ENCODE results near the gene CRYGB.
"Not testable (repeated sequence)": the region's sequence is repeated elsewhere in the genome, so short reads cannot be mapped to it uniquely, and the experiment has no call there.

CRYGB gene

DNA sequence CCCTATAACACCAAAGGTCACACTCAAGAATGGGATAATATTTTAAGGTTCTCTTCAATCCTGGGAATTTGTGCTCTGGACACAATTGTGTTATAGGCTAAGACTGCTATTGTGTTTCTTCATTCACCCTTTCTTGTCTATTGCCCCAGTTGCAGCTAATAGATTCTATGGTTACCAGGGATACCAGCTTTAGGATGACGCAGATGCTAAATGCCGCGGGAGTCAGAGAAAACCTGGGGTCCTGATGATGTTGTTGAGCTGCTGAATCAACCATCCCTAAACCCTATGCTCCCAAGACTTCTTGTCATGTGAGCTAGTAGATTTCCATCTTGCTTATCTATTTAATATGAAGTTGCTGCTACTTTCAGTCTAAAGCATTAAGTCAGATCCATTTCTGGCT lies 27.0 kb downstream of the CRYGB start:
- in situ Hi-C loops (cut with MboI; ENCODE audit: low sequenced_read_pairs): no loop called here

DNA sequence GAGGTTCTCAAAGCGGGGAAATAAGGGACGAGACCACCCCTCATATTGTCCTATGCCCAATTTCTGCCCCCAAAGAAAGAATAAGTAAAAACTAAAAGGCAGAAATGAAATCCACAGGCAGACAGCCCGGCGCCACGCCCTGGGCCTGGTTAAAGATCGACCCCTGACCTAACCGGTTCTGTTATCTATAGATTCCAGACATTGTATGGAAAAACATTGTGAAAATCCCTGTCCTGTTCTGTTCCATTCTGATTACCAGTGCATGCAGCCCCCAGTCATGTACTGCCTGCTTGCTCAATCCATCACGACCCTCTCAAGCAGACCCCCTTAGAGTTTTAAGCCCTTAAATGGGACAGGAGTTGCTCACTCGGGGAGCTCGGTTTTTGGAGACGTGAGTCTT lies 28.6 kb downstream of the CRYGB start:
- in situ Hi-C loops (cut with MboI; ENCODE audit: low sequenced_read_pairs): not testable (repeated sequence)

DNA sequence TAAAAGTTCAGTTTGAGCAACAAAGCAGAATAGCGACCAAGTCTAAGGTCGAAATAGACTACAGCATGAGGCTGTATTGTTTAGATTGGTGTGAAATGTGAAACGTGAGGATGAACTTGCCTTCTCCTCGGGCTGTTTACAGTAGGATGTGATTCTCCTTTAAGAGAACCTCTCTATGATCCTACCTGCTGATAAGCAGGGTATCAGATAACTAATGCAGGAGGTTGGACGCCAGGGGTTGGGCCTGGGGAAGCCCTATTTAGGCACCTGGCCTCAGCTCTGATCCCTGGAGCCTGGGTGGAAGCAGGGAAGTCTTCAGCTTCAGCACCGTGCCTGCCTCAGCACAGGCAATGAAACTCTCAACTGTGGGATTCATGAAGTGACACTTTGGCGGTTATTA lies 33.0 kb downstream of the CRYGB start:
- in situ Hi-C loops (cut with MboI; ENCODE audit: low sequenced_read_pairs): no loop called here

DNA sequence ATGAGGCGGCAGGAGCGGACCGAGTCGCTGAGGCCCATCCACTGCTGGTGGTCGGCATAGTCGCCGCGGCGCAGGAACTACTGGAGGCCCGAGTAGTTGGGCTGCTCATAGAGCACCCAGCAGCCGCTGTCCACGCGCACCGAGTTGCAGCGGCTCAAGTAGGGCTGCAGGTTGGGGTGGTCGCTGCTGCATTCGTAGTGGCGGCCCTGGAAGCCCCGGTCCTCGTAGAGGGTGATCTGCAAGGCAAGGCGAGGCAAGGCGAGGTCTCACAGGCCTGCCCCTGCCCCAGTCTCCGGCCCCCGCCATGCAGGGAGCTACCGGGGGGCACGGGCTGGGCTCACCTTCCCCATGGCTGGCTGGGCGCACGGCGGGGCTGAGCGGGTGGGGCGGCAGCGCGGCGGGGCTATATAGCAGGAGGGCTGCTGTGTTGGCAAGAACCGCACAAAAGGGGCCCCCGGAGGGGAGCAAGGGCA lies 33.6 kb downstream of the CRYGB start:
- in situ Hi-C loops (cut with MboI; ENCODE audit: low sequenced_read_pairs): not testable (repeated sequence)

DNA sequence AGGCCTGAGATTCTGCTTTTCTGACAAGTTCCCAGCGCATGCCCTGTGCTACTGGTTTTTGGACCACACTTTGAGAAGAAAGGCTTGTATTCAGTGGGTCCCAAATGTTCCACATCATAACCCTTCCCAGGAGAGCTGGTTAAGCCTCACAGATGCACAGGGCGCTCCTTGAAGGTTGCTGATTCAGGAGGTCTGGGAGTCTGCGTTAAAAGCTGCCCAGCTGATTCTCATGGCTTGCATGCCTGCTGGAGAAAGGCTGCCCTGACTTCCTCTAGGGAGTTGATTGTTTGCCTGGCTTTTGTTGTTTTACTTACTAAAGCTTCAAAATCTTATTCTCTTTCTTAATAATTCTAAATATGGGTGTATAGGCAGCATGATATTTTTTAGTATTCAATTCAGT lies 42.3 kb downstream of the CRYGB start:
- in situ Hi-C loops (cut with MboI; ENCODE audit: low sequenced_read_pairs): no loop called here

DNA sequence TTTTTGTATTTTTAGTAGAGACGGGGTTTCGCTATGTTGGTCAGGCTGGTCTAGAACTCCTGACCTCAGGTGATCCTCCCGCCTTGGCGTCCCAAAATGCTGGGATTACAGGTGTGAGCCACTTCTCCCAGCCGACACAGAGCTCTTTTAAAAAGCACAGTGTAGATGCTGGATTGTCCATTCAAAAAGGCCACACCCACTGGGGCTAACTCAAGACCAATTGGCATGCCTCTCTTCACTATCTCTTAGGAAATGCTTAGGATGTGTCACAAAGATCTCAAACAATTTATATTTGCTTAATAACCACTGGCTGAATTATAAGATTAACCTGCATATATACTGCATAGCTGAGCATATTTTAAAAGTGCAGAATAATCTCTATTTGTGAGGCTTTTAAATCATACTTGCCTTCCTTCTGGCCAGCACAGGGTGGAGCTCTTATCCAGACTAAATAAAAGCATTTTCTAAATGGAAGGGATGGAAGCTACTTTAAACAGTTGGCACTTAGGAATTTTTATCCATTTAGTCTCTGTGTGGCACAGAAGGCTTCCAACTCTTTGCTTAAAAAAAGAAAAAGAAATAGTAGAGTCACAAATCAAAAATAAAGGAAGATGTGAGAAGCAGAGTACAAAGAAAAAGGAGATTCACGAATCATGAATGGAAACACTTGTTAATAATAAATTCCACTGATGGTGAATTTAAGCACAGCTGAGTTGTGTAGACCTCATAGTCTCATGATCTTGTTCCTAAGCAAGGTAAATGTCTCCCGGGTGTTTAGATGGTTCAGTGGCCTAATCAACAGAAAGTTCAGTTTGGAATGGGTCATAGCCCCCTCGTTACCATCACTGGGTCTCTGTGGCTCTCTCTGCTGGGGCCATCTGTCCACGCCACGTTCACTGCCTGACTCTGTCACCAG lies 44.0 kb downstream of the CRYGB start:
- in situ Hi-C loops (cut with MboI; ENCODE audit: low sequenced_read_pairs): no loop called here

DNA sequence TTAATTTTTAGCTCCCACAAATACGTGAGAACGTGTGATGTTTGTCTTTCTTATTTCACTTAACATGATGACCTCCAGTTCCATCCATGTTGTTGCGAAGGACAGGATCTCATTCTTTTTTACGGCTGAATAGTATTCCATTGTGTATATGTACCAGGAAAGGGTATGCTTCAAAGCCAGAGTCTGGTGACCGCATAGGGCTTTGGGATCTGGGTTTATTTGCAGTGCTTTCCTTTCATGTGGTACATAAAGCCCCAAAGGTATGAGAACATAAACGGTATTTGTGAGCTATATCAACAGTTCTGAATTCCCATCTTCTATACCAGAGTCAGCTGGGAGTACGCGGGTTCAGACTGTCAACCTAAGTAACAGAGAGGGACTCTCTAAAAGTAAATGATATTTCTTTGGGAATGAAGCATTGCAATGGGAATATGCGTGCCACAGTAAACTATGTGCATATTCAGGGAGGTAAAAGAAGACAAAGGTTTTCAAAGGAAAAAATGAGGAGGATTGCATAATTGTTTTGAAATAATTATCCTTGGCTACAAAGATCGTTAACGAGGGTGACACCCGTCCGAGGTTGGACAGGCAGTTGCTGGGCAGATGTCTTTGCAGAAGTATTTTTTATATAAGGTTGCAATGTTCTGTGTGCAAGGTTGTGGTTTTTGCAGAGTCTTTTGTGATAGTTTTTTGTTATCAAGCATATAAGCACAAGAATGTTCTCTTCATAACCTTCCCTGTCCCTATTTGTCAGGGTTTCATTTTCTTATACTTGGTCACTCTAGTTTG lies 46.1 kb downstream of the CRYGB start:
- in situ Hi-C loops (cut with MboI; ENCODE audit: low sequenced_read_pairs): no loop called here

DNA sequence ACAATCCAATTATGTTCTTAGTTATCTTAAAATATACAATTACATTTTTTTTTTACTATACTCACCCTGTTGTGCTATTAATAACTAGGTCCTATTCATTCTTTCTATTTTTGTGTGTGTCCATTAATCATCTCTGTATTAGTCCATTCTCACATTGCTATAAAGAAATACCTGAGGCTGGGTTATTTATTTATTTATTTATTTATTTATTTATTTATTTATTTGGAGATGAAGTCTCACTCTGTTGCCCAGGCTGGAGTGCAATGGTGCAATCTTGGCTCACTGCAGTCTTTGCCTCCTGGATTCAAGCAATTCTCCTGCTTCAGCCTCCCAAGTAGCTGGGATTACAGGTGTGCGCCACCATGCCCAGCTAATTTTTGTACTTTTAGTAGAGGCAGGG lies 47.3 kb downstream of the CRYGB start:
- in situ Hi-C loops (cut with MboI; ENCODE audit: low sequenced_read_pairs): not testable (repeated sequence)

DNA sequence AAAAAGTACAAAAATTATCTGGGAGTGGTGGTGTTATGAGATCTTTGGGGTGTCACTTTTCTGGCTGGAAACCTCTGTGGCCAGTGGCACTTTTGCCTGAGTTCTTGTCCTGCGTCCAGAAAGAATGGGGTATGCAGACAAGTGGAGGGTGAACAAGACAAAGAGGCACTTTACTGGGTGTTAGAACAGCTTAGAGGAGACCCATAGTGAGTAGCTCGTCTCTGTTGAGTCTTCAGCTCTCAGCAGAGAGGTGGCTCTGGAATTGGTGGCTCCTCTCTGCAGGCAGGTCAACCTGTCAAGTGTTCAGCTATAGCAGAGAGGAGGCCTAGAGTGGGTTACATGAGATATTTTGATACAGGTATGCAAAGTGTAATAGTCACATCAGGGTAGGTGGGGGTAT lies 47.7 kb downstream of the CRYGB start:
- in situ Hi-C loops (cut with MboI; ENCODE audit: low sequenced_read_pairs): no loop called here

DNA sequence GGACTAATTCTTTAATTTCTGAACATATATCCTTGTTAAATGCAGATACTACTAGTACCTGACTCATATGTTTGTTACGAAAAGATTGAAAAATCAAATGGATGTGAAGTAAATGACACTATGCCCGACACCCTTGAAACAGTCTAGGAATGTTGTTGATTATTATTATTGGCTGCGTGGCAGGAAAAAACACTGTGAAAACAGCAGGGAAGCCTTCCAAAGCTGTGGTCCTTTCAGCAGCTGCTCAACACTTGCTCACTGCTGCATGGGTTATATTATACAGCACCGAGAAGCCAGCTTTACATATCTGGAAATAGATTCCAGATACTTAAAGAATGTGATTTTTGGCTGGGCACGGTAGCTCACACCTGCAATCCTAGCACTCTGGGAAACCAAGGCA lies 48.2 kb downstream of the CRYGB start:
- in situ Hi-C loops (cut with MboI; ENCODE audit: low sequenced_read_pairs): no loop called here

DNA sequence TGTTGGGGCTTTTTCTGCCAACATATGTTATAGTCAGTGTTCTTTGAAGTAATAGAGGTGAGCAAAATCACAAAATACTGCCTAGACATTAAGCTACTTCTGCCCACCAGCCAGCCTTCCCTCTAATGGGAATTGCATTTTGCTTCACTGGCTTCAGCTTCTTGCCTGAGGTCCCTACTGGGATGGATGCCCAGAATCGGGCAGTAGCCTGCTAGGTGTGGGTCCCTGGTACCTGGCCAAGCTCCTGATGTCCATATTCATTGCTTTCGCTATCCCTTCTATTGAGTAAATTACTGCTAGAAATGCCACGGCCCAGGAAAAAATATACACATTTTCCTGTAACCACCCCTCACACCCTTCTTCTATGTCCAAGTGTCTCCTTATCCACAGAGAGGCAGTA lies 48.6 kb downstream of the CRYGB start:
- in situ Hi-C loops (cut with MboI; ENCODE audit: low sequenced_read_pairs): no loop called here

DNA sequence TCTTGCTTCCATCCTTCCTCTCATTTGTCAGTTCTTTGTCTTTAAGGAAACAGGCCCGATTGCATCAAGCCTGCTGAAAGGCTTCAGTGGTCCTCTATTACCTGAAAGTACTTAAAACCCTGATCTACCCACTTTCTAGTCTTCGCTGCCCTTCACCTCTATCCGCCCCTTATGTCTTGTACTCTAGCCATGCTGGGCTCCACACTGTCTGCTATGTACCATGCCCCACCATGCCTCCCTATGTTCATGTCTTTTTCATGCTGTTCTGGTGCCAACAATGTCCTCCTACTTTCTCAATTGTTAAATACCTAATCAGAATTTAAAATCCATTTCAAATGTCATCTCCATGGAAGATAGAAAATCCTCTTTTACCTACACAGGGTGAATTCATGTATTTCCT lies 49.9 kb downstream of the CRYGB start:
- in situ Hi-C loops (cut with MboI; ENCODE audit: low sequenced_read_pairs): no loop called here

DNA sequence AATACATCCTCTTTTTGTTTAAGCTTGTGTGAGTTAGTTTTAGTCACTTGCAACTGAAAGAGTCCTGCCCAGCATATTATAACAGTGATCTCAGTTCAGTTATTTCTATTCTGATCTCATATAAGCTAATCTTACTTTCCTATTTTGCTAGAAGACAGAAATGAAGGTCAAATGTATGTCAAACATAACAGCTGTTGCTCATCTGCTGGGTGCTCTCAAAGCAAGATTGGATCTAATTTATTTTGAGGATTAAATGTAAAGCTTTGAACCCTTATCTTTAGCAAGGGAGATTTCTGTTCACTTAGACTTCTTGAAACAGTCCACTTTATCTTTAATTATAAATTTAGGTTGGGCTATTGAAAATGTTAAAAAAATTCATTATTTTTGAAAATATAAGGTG lies 52.8 kb downstream of the CRYGB start:
- in situ Hi-C loops (cut with MboI; ENCODE audit: low sequenced_read_pairs): no loop called here
